GM19099 (cell line): ENCODE measurements around the gene TMEM263.

Source experiments
- POLR2A ChIP-seq: IDR thresholded peaks from 3 replicates; pipeline ENCODE4 v1.6.1; 2011; ENCODE audit warnings: low read depth; ENCODE audit not compliant: insufficient read length; ENCODE audit errors: extremely low read depth

TMEM263 gene

GRCh38 chr12:107012736-107013425 is 57.2 kb downstream of the TMEM263 start:
- TF ChIP-seq POLR2A = no peak

DNA sequence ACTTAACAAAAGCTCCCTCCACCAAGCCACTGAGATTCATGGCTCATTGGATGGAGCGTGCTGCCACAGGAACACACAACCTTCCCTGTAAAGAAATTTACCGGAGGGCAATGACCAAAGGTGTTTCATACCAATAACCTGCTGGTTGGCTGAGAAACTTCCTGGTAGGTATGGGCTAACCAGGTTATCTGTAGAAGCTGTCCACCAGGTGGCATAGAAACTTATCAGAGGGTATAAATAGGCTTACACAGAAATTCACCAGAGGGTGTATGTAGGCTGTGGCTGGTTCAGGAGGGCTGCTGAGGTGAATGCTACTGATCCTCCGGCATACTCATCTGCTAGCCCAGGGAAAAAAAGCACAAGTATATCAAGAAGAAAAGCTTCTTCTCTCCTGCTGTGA is 58.3 kb downstream of the TMEM263 start:
- no peak for TF ChIP-seq POLR2A

DNA sequence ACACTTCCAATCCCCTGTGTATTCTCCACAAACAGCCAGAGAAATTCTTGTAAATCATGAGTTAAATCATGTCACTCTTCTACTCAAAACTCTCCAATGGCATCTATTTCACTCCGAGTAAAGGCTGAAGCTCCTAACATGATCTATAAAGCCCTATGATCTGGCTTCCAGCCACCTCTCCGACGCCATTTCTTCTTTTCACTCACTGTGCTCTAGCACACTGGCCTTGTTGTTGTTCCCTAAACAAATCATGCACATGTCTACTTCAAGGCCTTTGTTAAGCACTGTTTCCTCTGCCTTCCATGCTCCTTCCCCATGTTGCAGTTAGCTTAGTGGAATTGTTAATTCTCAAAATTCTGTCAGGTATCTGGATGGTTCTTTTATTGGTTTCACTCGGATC is 61.3 kb downstream of the TMEM263 start:
- TF ChIP-seq POLR2A = no peak

GRCh38 chr12:107019546-107019945 is 63.8 kb downstream of the TMEM263 start:
- TF ChIP-seq POLR2A = no peak
